NCI-H2196 (cell line): ENCODE data around the gene SLC35A2.

Experiments
- DNase-seq: peaks from one replicate; lab custom pipeline; 2025; ENCODE audit not compliant: unreplicated experiment; lab: John Stamatoyannopoulos, UW

SLC35A2 gene

DNA sequence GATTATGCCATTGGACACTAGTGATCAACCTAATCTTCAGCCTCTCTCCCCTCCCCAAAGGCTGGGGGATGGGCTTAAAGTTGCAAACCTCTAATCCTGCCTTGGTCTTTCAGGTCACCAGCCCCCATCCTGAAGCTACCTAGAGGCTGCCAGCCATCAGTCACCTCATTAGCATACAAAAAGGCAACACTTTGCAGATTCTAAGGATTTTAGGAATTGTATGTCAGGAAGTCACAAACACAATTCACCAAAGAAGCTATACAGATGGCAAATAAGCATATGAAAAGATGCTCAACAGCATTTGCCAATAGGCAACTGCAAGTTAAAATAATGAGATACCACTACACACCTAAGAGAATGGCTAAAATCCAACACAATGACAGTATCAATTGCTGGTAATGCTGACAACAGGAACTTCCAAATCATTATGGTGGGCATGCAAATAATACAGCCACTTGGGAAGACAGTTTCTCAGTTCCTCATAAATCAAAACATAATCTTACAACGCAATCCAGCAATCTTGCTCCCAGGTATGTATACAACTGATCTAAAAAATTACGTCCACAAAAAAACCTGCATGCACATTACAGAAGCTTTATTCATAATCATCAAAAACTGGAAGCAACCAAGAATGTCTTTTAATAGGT, 16.4 kb upstream of the SLC35A2 start:
- DNase-seq, result no peak

DNA sequence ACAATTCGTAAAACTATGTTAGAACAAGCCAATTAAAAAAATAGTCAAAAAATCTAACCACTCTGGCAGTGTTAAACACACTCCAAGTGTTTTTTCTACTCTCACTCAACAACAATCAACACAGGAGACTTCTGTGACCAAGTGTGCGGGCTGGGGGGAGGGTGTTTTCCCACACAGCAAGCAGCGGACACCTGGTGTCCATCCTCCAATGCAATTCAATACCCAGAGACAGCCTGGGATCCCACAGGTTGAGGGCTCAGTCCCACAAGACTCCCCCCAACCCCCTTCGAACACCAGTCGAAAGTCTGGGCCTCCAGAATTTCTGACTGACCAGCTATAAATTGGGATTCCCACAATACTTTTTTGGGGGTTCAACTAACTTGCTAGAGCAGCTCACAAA, 15.7 kb upstream of the SLC35A2 start:
- no peak for DNase-seq

- DNase-seq, result no peak
Observed at GRCh38 chrX:48924270-48924669, 12.8 kb upstream of the SLC35A2 start.

DNA sequence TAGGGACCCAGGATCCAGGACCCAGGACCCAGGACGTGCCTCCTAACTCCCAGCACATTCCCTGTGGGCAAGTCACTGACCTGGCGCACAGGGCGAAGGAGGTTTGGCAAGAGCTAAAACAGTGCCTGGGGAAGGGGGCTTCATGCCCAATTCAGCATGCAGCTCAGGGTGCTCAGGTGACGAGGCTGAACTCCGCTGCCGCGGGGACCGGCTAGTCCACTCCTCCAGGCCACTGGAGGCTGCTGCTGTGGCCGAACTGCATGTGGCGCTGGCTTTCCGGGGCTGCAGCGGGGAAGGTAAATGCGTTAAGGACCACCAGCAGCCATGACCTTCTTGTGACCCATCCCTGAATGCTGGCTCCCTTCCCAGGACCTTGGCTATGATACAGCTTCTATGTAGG, 12.3 kb upstream of the SLC35A2 start:
- no peak for DNase-seq

GRCh38 chrX:48920718-48921104, 9.3 kb upstream of the SLC35A2 start:
- DNase-seq, result no peak

- no peak for DNase-seq
Observed at GRCh38 chrX:48919947-48920717, 8.7 kb upstream of the SLC35A2 start.

DNA sequence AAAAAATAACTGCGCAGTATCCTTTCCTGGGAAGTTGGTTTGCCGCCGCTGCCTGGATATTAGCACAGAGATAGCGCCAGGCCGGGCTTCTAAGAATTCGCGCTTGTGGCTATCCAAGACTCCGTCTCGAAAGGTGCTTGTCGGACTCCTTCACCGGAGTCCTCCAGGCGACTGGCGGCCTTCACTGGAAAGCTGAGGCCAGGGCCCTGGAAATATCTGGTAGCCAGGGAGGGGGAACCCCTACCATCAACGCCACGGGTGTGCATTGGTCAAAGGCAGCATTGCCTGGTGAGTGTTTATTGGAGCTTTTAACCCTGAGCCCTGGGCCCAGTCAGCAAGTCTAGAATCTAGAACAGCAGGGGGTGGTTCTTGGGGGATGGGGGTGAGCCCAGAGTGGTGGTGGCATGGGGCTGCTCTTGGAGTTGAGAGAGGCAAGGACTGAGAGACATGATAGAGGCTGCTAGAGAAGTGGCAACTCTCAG, 8.0 kb upstream of the SLC35A2 start:
- DNase-seq, result no peak

GRCh38 chrX:48918643-48919340, 7.3 kb upstream of the SLC35A2 start, which contains the start of gene PIM2:
PIM2 (minus strand) TSS chrX:48919024; CDS start chrX:48918834, 190 bp downstream.
- peak; percentile 90 for DNase-seq

DNA sequence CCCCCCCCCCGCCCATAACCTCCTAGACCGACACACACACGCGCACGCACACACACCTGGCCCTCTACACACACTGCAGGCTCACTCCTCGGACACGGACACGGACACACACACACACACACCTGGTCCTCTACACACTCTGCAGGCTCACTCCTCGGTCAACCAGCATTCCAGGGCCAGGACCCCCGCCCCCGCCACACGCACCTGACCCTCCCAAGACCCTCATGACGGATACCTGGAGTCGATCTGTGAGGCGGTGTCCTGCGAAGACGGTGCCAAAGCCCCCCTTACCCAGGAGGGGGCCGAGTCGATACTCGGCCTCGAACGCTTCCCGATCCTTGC, 6.8 kb upstream of the SLC35A2 start:
- DNase-seq, result no peak

- DNase-seq, result peak; percentile 88
Observed at GRCh38 chrX:48917139-48918001, 5.9 kb upstream of the SLC35A2 start.

- no peak for DNase-seq
Observed at GRCh38 chrX:48914593-48915493, 3.4 kb upstream of the SLC35A2 start.

DNA sequence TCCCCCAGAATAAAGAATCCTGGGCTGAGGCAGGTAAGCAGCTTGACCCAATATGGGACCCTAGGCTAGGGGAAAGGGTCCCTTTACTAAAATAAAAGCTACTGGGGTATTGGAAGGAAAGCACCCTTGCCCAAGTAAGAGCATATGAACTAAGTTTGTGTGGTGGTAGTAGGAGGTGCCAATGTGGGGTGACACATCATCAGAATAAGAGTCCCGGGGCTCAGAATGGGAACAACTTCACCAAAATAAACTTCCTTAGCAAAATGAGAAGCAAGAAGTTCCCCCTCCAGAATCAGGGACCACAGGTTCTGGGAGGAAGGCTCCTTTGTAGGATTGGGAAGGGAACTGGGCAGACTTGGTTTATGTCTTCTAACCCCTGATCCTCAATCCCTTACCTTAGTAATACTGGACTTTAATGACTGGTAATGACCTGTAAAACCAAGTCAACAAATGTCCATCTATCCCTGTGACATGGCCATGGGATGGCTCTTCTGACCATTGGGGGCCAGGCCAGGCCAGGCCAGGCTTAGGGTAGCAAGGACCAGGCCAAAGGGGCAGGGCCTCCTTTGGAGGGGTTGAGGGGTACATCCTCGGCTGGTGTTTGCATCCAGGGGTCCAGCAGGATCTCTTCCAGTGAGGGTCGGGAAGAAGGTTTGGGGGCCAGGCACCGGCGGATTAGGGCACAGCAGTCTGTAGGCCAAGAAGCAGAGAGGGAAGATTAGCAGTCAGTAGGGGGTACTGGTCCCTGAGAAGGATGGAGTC, 2.3 kb upstream of the SLC35A2 start:
- no peak for DNase-seq

DNA sequence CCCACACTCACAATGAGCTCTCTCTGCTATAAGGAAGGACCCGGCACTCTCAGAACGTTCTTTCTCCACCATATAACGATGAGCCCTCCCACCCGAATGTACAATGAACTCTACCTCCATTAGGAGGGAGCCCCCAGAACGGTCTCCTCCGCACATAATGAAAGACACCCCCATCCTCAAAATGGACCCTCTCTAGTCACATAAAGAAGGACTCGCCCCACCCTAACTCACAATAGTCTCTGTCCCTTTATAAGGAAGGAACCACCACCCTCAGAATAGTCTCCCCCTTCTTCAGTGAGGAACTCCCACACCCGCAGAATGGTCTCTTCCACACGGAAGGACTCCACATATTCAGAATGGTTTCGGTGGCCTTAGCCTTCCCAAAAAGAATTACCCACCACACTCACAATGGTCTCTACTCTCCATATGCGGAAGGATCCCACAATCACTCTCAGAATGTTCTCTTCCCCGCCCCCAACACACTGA, 477 bp downstream of the SLC35A2 start:
- DNase-seq, result no peak

GRCh38 chrX:48909703-48910294, 1.6 kb downstream of the SLC35A2 start:
- DNase-seq, result no peak

- DNase-seq, result no peak
Observed at GRCh38 chrX:48908600-48908999, 2.8 kb downstream of the SLC35A2 start.

DNA sequence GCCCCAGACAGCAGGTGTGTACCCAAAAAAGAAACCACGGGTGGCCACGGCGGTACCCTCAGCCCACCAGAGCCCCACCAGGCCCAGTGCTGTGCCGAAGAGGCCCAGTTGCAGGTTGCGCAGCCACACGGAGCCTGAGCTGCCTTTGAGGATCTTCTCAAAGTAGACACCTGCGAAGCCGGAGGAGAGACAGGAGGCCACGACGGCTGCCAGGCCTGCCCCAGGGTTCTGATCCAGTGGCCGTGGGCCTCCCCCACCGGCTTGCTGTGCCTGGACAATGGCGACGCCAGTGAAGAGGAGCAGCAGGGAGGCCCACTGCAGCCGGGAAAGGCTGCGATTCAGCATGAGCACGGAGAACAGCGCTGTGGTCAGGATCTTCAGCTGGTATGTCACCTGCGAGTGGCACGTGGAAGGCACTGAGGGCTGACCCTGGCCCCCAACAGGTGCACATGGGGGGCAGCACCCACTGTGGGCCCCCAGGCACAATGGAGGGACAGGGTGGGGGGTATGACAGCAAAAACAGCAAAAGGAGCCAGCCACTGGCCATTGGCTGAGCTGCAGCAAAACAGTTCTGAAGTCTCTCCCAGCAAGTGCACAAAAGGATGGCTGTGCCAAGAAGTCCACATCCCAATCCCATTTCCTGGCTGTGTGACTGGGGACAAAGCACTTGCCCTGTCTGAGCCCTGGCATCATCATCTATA, 6.2 kb downstream of the SLC35A2 start:
- DNase-seq, result no peak

GRCh38 chrX:48904626-48905025, 6.8 kb downstream of the SLC35A2 start:
- DNase-seq, result no peak

GRCh38 chrX:48904180-48904579, 7.3 kb downstream of the SLC35A2 start:
- no peak for DNase-seq
